ENCODE data around the gene ARHGAP22.

DNA sequence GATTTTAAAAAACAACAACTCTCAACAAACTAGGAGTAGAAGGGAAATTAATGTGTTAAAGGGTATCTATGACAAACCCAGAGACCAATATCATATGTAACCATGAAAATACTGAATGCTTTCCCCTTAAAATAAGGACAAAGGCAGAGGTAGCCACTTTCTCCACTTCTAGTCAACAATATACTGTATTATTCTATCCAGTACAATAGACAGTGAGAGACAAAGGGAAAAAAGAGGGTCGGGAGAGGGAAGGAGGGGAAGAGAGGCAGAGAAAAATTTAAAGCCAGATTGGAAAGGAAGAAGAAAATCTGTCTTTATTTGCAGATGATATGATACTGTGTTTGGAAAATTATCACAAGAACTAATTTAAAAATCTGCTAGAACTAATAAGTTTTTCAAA, 40.7 kb upstream of the ARHGAP22 start:
- TF ChIP-seq CTCF (IDR thresholded peaks at IDR 0.05) (no peak), ZFX (IDR thresholded peaks at IDR 0.05; ENCODE audit: borderline replicate concordance) (no peak)
